Measurements from ENCODE around the gene GRIA4. TPM values are rescaled to one million over a fixed set of nuclear protein-coding genes. Genes with fewer than 3 reads are reported as not detected.

GRIA4 gene
- total RNA-seq, 1 experiment from 2014 or later: not detected

DNA sequence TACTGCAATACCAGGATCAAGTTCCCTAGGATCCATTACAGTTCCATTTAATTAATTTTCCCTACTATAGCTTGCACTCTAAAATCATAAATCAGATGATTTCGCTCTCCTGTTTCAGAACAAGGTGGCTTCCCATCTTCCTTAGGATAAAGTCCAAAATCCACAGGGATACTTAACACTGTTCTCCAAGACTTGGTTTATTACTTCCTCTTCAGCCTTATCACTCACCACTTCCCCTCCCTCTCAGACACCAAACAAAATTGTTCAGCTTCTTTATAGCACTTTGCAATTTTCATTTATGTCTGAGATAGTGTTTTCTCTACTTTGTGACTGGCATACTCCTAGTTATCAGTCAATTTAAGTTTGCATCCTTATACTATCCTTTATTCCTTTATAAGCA is 124.6 kb downstream of the GRIA4 start:
- BruUV-seq (replicated peaks): no TSS peak
- no peak for DNase-seq (ENCODE audit: unreplicated experiment)
- intact Hi-C loops (cut with micrococcal nuclease): no loop called here
- no peaks in the 10 kb centered on the region for H3K36me3 Mint-ChIP-seq (ENCODE audit: insufficient read depth, unreplicated experiment)
- H3K27ac Mint-ChIP-seq (ENCODE audit: low read depth, unreplicated experiment): no peak overlapping the region
- CTCF ChIA-PET: no interaction called here
- POLR2A ChIA-PET: no interaction called here
- no peaks in the 10 kb centered on the region for H3K27me3 Mint-ChIP-seq (ENCODE audit: insufficient read depth, unreplicated experiment)
- TF ChIP-seq, protein P1, sequence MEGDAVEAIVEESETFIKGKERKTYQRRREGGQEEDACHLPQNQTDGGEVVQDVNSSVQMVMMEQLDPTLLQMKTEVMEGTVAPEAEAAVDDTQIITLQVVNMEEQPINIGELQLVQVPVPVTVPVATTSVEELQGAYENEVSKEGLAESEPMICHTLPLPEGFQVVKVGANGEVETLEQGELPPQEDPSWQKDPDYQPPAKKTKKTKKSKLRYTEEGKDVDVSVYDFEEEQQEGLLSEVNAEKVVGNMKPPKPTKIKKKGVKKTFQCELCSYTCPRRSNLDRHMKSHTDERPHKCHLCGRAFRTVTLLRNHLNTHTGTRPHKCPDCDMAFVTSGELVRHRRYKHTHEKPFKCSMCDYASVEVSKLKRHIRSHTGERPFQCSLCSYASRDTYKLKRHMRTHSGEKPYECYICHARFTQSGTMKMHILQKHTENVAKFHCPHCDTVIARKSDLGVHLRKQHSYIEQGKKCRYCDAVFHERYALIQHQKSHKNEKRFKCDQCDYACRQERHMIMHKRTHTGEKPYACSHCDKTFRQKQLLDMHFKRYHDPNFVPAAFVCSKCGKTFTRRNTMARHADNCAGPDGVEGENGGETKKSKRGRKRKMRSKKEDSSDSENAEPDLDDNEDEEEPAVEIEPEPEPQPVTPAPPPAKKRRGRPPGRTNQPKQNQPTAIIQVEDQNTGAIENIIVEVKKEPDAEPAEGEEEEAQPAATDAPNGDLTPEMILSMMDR (IDR thresholded peaks at IDR 0.05; ENCODE audit: unreplicated experiment): no peak
- no peak overlapping the region for H3K4me3 Mint-ChIP-seq (ENCODE audit: unreplicated experiment)
- H3K4me1 Mint-ChIP-seq (ENCODE audit: insufficient read depth, unreplicated experiment): no peaks in the 10 kb centered on the region
- no peaks in the 10 kb centered on the region for H3K9me3 Mint-ChIP-seq (ENCODE audit: unreplicated experiment)

DNA sequence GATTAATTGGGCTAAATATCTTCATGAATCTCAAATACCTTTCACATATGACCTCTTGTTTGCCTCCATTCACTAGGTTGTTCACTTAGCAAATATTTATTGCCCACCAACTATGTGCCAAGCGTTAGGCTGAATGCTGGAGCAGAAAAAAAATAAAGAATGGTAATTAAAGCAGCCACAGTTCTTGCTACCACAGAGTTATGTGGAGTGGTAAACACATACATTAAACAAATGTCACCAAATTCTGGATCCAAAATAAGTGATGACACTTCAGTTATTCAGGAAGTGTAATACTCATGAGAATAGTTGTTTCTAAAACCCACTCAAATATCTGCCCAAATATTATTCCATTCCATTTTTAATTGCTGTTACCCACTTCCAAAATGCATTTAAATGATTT is 128.4 kb downstream of the GRIA4 start:
- Mint-ChIP-seq H3K9me3 (ENCODE audit: unreplicated experiment) (no peaks in the 10 kb centered on the region), H3K4me1 (ENCODE audit: insufficient read depth, unreplicated experiment) (no peaks in the 10 kb centered on the region), H3K27me3 (ENCODE audit: insufficient read depth, unreplicated experiment) (no peaks in the 10 kb centered on the region), H3K27ac (ENCODE audit: low read depth, unreplicated experiment) (no peak overlapping the region), H3K36me3 (ENCODE audit: insufficient read depth, unreplicated experiment) (no peaks in the 10 kb centered on the region), H3K4me3 (ENCODE audit: unreplicated experiment) (no peak overlapping the region)
- no TSS peak for BruUV-seq (replicated peaks)
- CTCF ChIA-PET: no interaction called here
- no peak for DNase-seq (ENCODE audit: unreplicated experiment)
- intact Hi-C loops (cut with micrococcal nuclease): no loop called here
- POLR2A ChIA-PET: no interaction called here
- TF ChIP-seq, protein P1 (IDR thresholded peaks at IDR 0.05; ENCODE audit: unreplicated experiment): no peak

DNA sequence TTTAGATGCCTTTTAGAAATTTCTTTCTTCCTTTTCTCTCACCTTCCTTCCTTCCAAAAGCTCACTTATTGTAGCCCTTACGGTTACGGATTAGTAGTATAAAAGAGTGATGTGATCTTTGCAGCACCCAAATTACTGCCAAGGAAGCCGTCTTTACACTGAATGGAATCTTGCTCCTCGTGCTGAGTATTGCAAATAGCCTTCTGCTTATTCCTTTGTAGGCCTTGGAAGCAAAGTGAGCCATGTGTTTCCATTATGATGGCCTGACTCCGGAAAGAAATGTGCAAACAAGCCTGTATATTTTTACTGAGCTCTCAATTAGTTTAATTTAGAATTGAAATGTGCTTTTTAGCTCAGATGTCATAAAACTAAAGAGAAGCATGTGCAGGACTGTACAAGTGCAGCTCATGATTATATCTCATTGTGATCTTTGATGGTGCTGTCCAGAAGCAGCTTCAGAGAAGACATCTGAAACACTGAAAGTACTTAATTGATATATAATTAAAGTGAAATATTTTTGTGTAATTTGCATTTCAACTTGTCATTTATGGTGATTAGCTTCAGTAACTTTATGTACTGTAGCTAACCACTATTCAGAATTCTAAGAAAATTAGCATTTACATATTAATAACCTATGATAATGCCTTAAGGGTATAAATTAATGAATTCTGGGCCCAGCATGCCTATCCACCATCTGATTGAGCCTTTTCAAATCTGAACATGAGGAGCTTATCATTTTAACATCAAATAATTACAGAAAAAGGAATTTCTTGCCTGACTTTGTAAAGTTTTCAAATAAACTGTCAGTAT is 129.3 kb downstream of the GRIA4 start:
- DNase-seq (ENCODE audit: unreplicated experiment): no peak
- ChIA-PET CTCF (interaction anchor here (0.6 to 0.7 kb wide), 2 partner anchors 773 to 1155 kb away, joined by 3 to 7 read pairs; no protein-coding TSS in a partner anchor), POLR2A (no interaction called here)
- intact Hi-C loops (cut with micrococcal nuclease): no loop called here
- Mint-ChIP-seq H3K27me3 (ENCODE audit: insufficient read depth, unreplicated experiment) (no peaks in the 10 kb centered on the region), H3K4me1 (ENCODE audit: insufficient read depth, unreplicated experiment) (no peaks in the 10 kb centered on the region), H3K9me3 (ENCODE audit: unreplicated experiment) (no peaks in the 10 kb centered on the region), H3K27ac (ENCODE audit: low read depth, unreplicated experiment) (no peak overlapping the region), H3K36me3 (ENCODE audit: insufficient read depth, unreplicated experiment) (peaks cover 4% of the 10 kb centered on the region), H3K4me3 (ENCODE audit: unreplicated experiment) (no peak overlapping the region)
- TF ChIP-seq, protein P1 (IDR thresholded peaks at IDR 0.05; ENCODE audit: unreplicated experiment): no peak
- no TSS peak for BruUV-seq (replicated peaks)

DNA sequence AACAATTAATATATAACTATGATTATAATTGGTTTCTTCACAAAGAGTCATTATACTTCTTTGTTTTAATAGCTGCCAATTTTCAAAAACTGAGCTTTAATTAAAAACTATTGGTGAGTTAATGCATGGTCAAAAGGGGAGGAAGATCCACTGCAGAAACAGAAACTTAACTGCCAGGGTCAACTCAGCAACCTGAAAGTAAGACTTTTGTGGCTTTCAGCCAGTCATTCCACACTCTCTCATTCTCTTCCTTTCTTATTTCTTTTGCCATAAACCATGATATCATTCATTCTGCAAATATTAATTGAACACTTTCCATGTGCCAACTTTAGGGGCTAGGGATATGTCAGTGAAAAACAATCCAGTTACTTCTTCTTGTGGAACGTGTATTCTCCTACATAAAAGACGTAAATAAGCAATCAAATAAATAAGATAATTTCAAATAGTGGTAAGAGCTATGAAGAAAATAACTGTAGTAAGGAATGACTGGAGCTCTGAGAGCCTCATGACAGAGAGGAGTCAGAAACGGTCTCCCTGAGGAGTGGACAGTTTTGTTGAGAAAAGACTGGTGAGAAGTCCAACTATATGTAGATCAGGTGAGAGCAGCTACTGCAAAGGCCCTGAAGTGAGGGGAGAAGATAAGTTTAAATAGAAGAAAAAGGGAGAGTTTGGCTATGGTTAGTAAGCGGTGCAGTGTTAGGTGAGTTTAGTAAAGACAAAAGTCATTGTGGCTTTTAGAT is 130.5 kb downstream of the GRIA4 start:
- Mint-ChIP-seq H3K27ac (ENCODE audit: low read depth, unreplicated experiment) (no peak overlapping the region), H3K4me1 (ENCODE audit: insufficient read depth, unreplicated experiment) (no peaks in the 10 kb centered on the region)

More for the DNA sequence above, 130.5 kb downstream of the GRIA4 start:
- ChIA-PET CTCF (interaction anchor here (0.6 kb wide), 1 partner anchor 1156 kb away, joined by 3 read pairs; no protein-coding TSS in a partner anchor), POLR2A (no interaction called here)
- Mint-ChIP-seq H3K9me3 (ENCODE audit: unreplicated experiment) (no peaks in the 10 kb centered on the region), H3K4me3 (ENCODE audit: unreplicated experiment) (no peak overlapping the region), H3K36me3 (ENCODE audit: insufficient read depth, unreplicated experiment) (peaks cover 4% of the 10 kb centered on the region), H3K27me3 (ENCODE audit: insufficient read depth, unreplicated experiment) (no peaks in the 10 kb centered on the region)
- intact Hi-C loops (cut with micrococcal nuclease): no loop called here
- no peak for DNase-seq (ENCODE audit: unreplicated experiment)
- TF ChIP-seq, protein P1 (IDR thresholded peaks at IDR 0.05; ENCODE audit: unreplicated experiment): no peak
- no TSS peak for BruUV-seq (replicated peaks)
